ENCODE results near the gene OR2H2.

The OR2H2 gene

DNA sequence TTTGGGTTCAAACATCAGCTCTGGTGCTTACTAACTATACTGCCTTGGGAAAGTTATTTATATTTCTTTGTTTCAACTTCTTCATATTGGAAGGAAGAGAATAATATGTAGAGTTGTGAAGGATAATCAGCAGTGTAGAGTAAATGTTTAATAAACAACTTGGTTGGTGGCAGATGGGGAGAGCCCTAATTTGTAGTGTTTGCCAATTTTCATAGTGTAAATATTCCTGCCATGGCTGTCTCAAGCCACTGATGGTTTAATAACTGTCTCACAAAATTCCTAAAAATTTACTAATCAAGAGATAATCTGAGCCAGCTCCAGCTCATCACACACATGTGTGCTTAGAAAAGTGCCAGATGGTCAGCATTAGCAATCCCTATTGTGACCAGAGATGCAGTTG is at the start of gene OR2H2:
TSS of gene OR2H2 (plus strand) at position 301 of the 400 bp plus-strand sequence. CDS start 2,824 bp downstream, outside the sequence.
- DNase-seq: no peak

- no peak for DNase-seq
These were observed 47.1 kb upstream of the OR2H2 start for GRCh38 chr6:29537714-29538403.

DNA sequence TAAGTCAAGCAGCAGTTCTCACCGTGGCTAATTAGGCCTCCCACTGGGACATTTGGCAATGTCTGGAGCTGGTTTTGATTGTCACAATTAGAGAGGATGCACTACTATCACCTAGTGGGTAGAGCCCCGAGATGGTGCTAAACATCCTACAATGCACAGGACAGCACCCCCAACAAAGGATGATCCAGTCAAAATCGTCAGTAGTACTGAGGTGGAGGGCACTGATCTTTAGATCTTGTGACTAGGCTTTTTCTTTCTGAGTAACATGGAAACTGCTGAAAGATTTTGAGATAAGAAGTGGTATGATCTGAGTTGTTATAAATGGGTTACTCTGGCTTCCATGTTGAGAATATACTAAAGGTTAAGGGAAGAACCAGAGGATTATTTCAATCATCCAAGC is 37.3 kb upstream of the OR2H2 start:
- no peak for DNase-seq

- DNase-seq: peak in 1 of 2 donors; percentile 82
These were observed 32.3 kb upstream of the OR2H2 start for GRCh38 chr6:29552512-29553051.

DNA sequence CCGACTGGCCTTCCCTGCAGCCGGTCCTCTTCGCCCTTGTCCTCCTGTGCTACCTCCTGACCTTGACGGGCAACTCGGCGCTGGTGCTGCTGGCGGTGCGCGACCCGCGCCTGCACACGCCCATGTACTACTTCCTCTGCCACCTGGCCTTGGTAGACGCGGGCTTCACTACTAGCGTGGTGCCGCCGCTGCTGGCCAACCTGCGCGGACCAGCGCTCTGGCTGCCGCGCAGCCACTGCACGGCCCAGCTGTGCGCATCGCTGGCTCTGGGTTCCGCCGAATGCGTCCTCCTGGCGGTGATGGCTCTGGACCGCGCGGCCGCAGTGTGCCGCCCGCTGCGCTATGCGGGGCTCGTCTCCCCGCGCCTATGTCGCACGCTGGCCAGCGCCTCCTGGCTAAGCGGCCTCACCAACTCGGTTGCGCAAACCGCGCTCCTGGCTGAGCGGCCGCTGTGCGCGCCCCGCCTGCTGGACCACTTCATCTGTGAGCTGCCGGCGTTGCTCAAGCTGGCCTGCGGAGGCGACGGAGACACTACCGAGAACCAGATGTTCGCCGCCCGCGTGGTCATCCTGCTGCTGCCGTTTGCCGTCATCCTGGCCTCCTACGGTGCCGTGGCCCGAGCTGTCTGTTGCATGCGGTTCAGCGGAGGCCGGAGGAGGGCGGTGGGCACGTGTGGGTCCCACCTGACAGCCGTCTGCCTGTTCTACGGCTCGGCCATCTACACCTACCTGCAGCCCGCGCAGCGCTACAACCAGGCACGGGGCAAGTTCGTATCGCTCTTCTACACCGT is 31.5 kb upstream of the OR2H2 start:
- peak; percentile 5 to 34 for DNase-seq

GRCh38 chr6:29554764-29555163 is 30.2 kb upstream of the OR2H2 start:
- no peak for DNase-seq

GRCh38 chr6:29557320-29557719 is 27.6 kb upstream of the OR2H2 start:
- DNase-seq: no peak

DNA sequence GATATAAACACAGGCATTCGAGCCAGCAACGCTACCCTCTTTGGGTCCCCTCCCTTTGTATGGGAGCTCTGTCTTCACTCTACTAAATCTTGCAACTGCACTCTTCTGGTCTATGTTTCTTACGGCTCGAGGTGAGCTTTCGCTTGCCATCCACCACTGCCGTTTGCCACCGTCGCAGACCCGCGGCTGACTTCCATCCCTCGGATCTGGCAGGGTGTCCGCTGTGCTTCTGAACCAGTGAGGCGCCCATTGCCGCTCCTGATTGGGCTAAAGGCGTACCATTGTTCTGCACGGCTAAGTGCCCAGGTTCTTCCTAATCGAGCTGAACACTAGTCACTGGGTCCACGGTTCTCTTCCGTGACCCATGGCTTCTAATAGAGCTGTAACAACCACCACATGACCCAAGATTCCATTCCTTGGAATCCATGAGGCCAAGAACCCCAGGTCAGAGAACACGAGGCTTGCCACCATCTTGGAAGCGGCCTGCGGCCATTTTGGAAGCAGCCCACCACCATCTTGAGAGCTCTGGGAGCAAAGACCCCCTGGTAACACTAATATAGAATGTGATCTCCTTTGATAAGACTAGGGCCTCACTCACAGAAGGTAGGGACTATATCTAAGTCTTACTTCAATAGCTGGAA is 26.4 kb upstream of the OR2H2 start:
- DNase-seq: no peak

DNA sequence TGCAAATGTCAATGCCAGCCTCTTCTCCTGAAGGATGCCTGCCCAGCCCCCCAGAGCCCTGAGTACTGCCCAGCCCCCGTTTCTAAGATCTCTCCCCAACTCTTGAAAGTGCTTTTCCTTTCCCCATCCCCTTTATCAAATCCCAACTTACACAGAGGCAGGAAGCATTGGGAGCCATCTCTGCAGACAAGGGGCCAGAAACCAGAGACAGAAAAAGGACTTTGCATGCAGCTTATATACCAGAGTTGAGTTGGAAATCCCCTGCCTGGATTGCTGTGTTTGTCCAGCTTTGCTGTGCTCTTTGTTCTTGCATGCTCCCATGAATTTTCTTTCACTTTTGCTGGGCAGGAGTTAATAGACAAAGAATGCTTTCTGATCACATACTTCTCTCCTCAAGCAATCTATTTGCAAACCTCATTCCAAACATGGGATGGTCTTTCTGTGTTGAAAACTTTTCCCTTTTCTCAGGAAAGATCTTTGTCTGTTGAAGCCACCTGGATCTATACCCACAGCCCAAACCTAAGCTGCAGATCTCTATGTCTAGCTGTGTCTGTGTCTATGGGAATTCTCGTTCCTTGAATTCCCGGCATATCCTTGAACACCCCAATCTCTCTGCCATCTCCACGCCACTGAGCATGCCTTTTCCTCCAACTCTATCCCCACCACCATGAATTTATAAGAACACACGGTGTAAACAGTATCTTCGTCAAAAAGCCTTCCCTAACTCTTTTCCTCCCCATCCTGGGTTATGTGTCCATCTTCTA is 25.2 kb upstream of the OR2H2 start, which contains the start of gene UBD:
TSS of gene UBD (minus strand) at position 209 of the 764 bp plus-strand sequence. CDS start at position 178, 31 bp downstream.
- DNase-seq: no peak

DNA sequence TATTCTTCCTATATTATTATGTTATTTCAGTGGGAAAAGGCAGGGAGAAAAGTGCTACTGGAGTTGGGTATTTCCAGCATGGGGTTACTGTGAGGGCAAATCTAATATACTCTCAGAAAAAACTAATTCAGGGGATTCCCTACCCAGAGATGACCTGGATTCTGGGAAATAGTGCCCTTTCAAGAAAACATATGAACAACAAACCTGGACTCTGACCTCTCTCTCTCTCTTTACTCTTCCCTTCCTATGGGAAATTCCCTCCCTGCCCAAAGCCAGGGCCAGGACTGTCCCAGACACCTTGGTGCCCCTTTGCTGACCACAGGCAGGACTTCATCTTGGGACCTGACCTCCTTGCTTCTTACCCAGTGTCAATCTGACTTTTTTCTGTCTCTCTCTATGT is 23.8 kb upstream of the OR2H2 start:
- DNase-seq: no peak

GRCh38 chr6:29561606-29562181 is 23.2 kb upstream of the OR2H2 start:
- no peak for DNase-seq

- no peak for DNase-seq
These were observed 21.4 kb upstream of the OR2H2 start for GRCh38 chr6:29563435-29563965.

DNA sequence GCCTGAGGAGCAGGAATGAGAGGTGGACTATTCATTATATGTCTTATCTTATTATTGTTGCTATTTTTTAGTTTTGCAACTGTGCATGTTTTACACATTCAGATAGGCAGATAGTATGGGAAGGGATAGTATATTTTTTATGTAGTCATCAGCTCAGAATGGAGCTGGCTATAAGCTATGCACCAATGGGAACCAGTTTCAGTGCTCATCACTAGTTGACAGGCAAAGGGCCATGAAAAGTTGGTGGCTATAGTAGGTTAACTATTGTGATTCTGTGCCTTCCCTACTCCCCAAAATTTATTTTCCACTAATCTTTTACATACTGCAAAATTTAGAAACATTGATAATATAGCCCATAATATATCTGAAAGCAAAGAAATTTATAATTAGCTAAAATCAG is 20.0 kb upstream of the OR2H2 start:
- no peak for DNase-seq

GRCh38 chr6:29566856-29567255 is 18.1 kb upstream of the OR2H2 start:
- no peak for DNase-seq

DNA sequence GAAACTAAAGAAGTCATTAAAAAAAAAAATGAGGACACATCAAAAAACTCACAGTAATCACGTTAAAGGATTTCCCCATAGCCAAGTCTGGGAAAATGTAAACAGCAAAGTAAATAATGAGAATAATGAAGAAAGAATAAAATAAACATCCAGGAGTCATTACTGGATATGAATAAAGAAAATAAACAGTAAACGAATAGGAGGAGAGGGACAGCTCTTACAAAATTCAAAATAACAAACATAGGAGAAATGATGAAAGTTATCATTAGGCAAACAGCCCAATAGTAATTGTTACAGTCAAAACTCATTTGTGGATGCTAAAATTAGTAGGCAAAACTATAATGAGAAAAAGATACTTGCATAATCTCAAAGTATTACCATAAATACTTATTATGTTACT is 17.4 kb upstream of the OR2H2 start:
- DNase-seq: no peak

DNA sequence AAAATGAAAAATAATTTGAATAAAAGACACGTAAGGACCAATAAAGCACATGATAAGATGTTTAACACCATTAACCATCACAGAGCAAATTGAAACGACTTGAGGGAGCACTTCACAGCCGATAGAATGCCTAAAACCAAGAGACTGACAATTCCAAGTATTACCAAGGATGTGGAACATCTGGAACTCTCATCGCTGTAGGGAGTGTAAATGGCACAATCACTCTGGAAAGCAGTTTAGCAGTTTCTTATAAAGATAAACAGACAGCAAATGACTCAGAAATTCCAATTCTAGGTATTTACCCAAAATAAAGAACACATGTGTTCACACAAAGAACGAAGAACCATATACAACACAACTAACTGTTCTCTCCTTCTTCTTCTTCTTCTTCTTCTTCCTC is 16.9 kb upstream of the OR2H2 start:
- no peak for DNase-seq

- no peak for DNase-seq
These were observed 8.9 kb upstream of the OR2H2 start for GRCh38 chr6:29576056-29576455.

DNA sequence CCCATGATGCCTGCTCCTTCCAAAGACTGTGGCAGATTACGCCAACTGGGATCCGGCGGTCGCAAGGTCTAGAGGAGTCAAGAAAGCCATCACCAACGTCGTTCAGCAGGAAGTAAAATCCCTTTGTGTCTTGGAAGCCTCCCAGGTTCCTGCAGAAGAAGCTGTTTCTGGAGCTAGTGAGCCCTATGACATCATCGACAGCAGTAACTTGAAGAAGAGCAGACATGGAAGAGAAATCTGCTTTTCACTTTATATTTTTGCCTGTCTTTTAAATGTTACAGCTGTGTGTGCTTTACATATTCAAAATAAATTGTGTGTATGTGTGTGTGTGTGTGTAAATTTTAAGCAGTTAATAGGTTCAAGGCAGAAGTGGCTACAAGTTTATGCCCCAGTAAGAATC is 7.4 kb upstream of the OR2H2 start:
- no peak for DNase-seq

- peak; percentile 48 to 63 for DNase-seq
These were observed 4.6 kb downstream of the OR2H2 start for GRCh38 chr6:29589423-29590048.

DNA sequence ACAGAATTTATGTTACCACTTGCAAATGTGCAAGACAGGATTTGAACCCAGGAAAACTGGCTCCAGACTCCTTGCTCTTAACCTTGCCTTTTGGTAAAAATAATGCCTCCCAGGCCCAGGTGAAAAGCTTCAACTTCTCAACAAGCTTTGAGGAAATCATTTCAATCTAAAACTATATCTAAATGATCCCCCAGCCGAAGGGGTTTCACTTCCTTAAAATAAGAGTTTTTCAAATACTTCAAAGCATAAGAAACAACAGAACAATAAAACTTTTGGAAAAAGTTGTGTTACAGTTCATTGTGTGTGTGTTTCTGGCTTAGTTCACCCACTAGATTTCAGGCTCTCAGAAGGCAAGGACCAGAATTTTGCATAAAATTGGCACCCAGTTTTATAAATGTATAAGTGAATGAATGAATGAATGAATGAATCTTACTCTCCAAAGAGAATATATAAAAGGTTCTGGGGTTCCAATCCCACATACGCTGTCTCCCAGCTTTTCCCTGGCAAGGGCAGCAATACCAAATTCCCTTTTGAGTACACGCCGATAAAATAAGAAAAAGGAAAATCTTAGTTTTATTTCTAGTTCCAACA is 5.4 kb downstream of the OR2H2 start:
- no peak for DNase-seq

DNA sequence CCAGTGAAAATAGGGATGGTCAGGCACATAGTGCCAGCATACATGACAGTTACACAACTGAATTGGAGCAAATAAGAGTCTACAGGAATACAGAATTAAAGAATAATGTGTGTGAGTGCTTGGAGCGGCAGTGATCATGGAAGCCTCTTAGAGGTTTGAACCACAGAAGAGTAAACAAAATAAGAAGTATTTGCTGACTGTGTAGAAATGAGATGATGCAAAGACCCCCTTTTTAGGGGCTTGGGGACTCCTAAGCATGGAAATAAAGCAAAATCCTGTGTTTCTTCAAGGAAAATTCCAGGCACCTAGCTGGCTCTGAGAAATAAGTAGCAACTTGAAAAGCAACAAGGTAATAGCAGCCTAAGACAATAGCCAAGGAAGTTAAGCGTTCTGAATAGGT is 6.8 kb downstream of the OR2H2 start:
- no peak for DNase-seq

Measured in CD4-positive, alpha-beta T cell treated with Interleukin-4 for 1 hour (primary cell).